ENCODE results near the gene SPATA3. TPM values are rescaled to one million over a fixed set of nuclear protein-coding genes. Genes with fewer than 3 reads are reported as not detected.
A peak's percentile ranks its signal among the peaks of the same experiment; 100 is the strongest.

SPATA3 gene
- total RNA-seq, 4 donors from 2014 or later: not detected

DNA sequence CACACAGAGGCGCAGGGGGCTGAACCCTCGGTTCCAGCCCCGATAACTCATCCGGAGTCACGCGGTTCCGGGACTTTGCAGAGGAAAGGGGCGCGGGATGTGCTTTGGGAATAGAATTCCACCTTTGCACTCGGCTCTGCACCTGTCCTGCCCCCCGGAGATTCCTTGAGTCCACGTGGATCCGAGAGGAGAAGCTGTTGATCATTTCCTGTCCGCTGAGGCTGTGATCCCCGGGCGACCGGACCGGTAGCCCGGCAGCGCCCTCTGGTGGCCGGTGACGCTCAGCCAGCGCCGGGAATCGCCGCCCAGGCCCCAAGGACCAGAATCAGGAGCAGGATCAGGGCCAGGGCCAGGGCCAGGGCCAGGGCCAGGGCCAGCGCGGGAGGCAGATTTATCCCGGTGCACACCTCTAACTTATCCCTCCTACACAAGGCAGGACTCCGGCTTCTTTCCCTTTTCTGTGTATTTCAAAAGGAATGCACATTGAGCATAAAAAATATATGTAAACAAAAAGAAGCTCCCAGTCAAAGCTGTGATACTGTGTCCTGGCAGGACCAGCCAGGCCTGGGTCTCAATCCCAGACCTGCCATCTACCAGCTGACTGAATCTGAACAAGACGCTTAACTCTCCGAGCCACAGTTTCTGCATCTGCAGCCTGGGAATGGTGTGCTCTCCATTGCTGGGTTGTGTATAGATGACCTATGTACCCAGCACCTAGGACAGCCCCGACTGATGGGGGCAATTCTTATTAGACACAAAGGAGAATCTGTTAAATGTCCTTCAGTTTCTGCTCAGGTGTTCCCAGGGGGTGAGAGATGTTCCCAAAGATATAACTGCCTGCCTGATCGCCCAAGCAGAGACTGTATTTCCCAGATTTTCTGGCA lies 8.5 kb upstream of the SPATA3 start:
- H3K9me3 ChIP-seq: no peaks in the 10 kb centered on the region
- peaks cover 10 to 14% (median 11%) of the 10 kb centered on the region in 3 donors for H3K27me3 ChIP-seq
- ATAC-seq (peak; percentile 72 to 92), DNase-seq (peak; percentile 23 to 48)
- no peak for TF ChIP-seq POLR2A (IDR thresholded peaks at IDR 0.05)
- TF ChIP-seq, protein P1, sequence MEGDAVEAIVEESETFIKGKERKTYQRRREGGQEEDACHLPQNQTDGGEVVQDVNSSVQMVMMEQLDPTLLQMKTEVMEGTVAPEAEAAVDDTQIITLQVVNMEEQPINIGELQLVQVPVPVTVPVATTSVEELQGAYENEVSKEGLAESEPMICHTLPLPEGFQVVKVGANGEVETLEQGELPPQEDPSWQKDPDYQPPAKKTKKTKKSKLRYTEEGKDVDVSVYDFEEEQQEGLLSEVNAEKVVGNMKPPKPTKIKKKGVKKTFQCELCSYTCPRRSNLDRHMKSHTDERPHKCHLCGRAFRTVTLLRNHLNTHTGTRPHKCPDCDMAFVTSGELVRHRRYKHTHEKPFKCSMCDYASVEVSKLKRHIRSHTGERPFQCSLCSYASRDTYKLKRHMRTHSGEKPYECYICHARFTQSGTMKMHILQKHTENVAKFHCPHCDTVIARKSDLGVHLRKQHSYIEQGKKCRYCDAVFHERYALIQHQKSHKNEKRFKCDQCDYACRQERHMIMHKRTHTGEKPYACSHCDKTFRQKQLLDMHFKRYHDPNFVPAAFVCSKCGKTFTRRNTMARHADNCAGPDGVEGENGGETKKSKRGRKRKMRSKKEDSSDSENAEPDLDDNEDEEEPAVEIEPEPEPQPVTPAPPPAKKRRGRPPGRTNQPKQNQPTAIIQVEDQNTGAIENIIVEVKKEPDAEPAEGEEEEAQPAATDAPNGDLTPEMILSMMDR (IDR thresholded peaks at IDR 0.05 in 4 of 5, conservative IDR thresholded peaks at IDR 0.05 in 1 of 5): peak; percentile 73 to 96 (median 86)
- H3K4me3 ChIP-seq: peak overlapping the region; percentile 38 to 65 (median 48)
- H3K27ac ChIP-seq: no peak overlapping the region
- in situ Hi-C loops (cut with MboI; ENCODE audit: low sequenced_read_pairs in 4 of 4) (loop anchor here in 1 of 4 donors (5.0 kb wide), 1 partner anchor 160 kb away; no protein-coding TSS in a partner anchor), intact Hi-C loops (cut with DNase I; ENCODE audit: low total_unique reads) (loop anchor here (1.0 kb wide), 1 partner anchor 163 kb away; no protein-coding TSS in a partner anchor)
- H3K4me1 ChIP-seq: peaks cover 0 to 4% of the 10 kb centered on the region in 2 donors
- H3K36me3 ChIP-seq: no peaks in the 10 kb centered on the region

DNA sequence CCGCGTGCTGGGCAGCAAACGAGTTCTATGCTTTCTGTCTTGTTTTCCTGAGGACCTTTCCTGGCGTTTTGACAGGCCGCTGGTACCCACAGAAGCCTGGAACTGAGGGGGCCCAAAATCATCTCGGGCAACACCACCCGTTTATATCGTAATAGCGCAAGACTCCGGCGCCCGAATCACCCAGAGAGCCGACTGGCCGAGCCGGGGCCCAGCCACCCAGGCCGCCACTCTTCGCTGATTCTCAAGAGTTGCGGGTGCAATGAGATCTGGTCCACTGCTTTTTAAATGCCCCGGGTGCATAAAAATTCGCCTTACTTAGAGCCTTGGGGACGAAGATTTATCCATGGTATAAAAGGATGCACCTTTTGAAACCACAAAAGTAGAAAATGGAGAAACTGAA lies 6.2 kb upstream of the SPATA3 start:
- Histone ChIP-seq H3K4me3 (no peak overlapping the region), H3K4me1 (peaks cover 0 to 4% of the 10 kb centered on the region in 2 donors), H3K9me3 (no peaks in the 10 kb centered on the region), H3K36me3 (no peaks in the 10 kb centered on the region), H3K27me3 (peaks cover 14 to 17% (median 14%) of the 10 kb centered on the region in 3 donors), H3K27ac (no peak overlapping the region)
- in situ Hi-C loops (cut with MboI; ENCODE audit: low sequenced_read_pairs in 4 of 4) (loop anchor here in 2 of 4 donors (5.0 kb wide), 2 partner anchors 162 to 167 kb away; no protein-coding TSS in a partner anchor), intact Hi-C loops (cut with DNase I; ENCODE audit: low total_unique reads) (no loop called here)
- DNase-seq: no peak
- TF ChIP-seq, protein P1 (IDR thresholded peaks at IDR 0.05 in 4 of 5, conservative IDR thresholded peaks at IDR 0.05 in 1 of 5): no peak
- TF ChIP-seq POLR2A (IDR thresholded peaks at IDR 0.05): no peak
- ATAC-seq: no peak

DNA sequence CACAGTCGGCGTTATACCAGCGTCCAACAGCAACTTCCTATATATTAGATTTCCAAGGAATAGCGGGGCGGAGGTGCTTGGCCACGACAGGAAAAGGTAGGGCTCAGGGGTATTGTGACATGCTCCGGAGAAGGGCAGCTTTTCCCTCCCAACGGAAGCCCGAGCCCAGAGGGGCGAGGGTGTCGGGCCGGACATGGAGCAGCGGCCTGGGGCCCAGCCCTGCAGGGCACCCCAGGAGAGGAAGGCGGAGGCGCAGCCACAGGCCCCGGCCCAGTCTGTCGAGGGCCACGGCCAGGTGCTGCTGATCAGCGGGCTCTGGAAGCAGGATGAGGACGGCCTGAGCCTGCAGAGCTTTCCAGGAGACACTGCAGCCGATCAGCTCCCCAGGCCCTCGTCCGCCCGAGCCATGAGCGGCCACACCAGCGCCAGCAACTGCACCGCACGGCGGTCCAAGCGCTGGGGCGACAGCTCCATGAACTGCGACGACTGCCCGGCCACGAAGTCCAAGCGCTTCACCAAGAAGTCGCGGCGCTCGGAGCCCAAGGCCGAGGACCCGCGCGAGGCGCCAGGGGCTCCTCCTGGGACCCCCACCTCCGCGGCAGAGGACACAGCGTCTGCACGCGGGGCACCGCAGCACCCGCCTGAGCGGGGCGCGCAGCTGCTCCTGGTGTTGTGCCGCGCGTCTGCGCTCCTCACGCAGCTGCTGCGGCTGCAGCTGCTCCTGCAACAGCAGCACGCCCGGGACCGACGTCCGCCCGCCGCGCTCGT lies 5.6 kb upstream of the SPATA3 start:
- no peaks in the 10 kb centered on the region for H3K36me3 ChIP-seq
- peaks cover 14 to 17% (median 14%) of the 10 kb centered on the region in 3 donors for H3K27me3 ChIP-seq
- ATAC-seq (no peak), DNase-seq (no peak)
- no peak overlapping the region for H3K4me3 ChIP-seq
- TF ChIP-seq POLR2A (IDR thresholded peaks at IDR 0.05): no peak
- TF ChIP-seq, protein P1 (IDR thresholded peaks at IDR 0.05 in 4 of 5, conservative IDR thresholded peaks at IDR 0.05 in 1 of 5): no peak
- no peaks in the 10 kb centered on the region for H3K9me3 ChIP-seq
- H3K27ac ChIP-seq: no peak overlapping the region
- peaks cover 0 to 4% of the 10 kb centered on the region in 2 donors for H3K4me1 ChIP-seq
- in situ Hi-C loops (cut with MboI; ENCODE audit: low sequenced_read_pairs in 4 of 4): loop anchor here in 1 of 4 donors (5.0 kb wide), 1 partner anchor 168 kb away; no protein-coding TSS in a partner anchor
- intact Hi-C loops (cut with DNase I; ENCODE audit: low total_unique reads): no loop called here

DNA sequence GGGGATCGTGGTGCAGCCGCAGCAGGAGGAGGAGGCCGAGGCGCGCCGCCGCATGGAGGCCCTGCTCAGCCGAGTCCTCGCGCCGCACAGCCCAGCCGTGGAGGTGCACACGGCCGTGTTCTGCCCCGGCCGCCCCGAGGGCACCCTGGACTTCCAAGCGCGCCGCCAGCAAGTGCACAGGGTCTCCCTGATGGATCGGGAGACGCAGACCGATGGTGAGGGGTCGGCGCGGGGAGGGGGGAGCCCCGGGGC lies 5.1 kb upstream of the SPATA3 start:
- intact Hi-C loops (cut with DNase I; ENCODE audit: low total_unique reads): no loop called here
- no peak overlapping the region for H3K4me3 ChIP-seq
- in situ Hi-C loops (cut with MboI; ENCODE audit: low sequenced_read_pairs in 4 of 4): loop anchor here in 1 of 4 donors (5.0 kb wide), 1 partner anchor 169 kb away; no protein-coding TSS in a partner anchor
- peaks cover 0 to 4% of the 10 kb centered on the region in 2 donors for H3K4me1 ChIP-seq
- ATAC-seq: no peak
- no peak for DNase-seq
- no peak for TF ChIP-seq POLR2A (IDR thresholded peaks at IDR 0.05)
- TF ChIP-seq, protein P1 (IDR thresholded peaks at IDR 0.05 in 4 of 5, conservative IDR thresholded peaks at IDR 0.05 in 1 of 5): no peak
- no peaks in the 10 kb centered on the region for H3K9me3 ChIP-seq
- H3K27me3 ChIP-seq: peaks cover 14 to 17% (median 14%) of the 10 kb centered on the region in 3 donors
- no peaks in the 10 kb centered on the region for H3K36me3 ChIP-seq
- H3K27ac ChIP-seq: no peak overlapping the region

Measured in gastrocnemius medialis (tissue), 4 donors.